ENCODE data around the gene OSBPL6. TPM values are rescaled to one million over a fixed set of nuclear protein-coding genes. Genes with fewer than 3 reads are reported as not detected.

The OSBPL6 gene
- total and polyA plus RNA-seq, 2 of the 13 experiments (the other 11 are each of a cell fraction or from before 2014, with no cell fraction given), result 0.03 to 0.11 TPM

DNA sequence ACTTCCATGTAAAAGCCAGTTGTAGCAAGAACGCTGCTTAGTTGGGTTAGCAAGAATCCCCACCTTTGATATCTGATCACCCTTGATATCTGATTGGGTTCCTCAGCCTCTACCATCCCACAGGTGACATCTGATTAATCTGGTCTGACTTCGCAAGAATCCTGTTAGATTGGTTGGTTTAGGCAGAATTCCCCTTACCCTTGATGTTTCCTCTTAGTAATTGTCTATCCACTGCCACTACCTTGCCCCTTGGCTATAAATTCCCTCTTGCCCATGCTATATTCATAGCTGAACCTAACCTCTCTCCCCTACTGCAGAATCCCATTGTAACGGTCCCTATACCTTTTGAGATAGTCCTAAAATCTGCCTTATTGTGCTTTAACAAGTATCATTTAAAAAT is 223.6 kb downstream of the OSBPL6 start (continued):
- TF ChIP-seq ZNF484 (CRISPR knock-in tag; IDR thresholded peaks at IDR 0.05; ENCODE audit: borderline replicate concordance, low read depth) (no peak), JDP2 (CRISPR knock-in tag; IDR thresholded peaks at IDR 0.05; ENCODE audit: borderline replicate concordance) (no peak), TAF15 (IDR thresholded peaks at IDR 0.05; ENCODE audit: low read depth, low read length, poor library complexity, severe bottlenecking) (no peak), SMAD1 (CRISPR knock-in tag; IDR thresholded peaks at IDR 0.05; ENCODE audit: borderline replicate concordance, low read depth) (no peak), ZNF180 (CRISPR knock-in tag; IDR thresholded peaks at IDR 0.05; ENCODE audit: borderline replicate concordance, low read depth) (no peak)
- TF ChIP-seq, protein P1, sequence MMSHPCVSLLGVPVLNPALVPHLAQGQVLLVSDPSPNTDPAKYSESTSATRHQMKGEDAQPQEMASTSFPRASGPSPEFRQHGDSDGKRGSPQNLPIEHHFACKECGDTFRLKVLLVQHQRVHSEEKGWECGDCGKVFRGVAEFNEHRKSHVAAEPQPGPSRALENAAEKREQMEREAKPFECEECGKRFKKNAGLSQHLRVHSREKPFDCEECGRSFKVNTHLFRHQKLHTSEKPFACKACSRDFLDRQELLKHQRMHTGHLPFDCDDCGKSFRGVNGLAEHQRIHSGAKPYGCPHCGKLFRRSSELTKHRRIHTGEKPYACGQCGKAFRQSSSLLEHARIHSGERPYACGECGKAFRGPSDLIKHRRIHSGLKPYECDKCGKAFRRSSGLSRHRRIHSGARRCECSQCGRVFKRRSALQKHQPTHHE (CRISPR knock-in tag; IDR thresholded peaks at IDR 0.05; ENCODE audit: borderline replicate concordance), result no peak

DNA sequence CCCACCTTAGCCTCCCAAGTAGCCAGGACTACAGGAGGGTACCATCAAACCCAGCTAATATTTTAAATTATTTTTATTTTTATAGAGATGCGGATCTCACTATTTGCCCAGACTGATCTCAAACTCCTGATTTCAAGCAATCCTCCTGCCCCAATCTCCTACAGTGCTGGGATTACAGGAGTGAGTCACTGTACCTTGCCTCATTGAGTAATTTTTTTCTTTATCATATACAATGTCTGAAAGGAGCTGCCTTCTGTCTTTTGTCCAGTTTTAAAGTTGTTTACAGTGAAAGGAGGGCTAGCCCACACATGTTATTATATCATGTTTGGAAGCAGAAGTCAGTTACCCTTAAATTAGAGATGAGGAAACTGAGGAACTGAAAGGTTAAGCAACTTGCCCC is 224.1 kb downstream of the OSBPL6 start:
- WGBS (ENCODE audit: low lambda C conversion rate), result 91% methylated on average over 1 of the region's 1 CpG
- Histone ChIP-seq H3K79me2 (ENCODE audit: insufficient read depth, low read length) (no peaks in the 10 kb centered on the region), H3K4me2 (ENCODE audit: low read depth, low read length) (no peak overlapping the region), H3K27ac (ENCODE audit: extremely low read length, insufficient read depth, low read length) (no peak overlapping the region), H3K9ac (ENCODE audit: insufficient read depth, low read depth, low read length) (no peak overlapping the region), H4K20me1 (ENCODE audit: insufficient read depth, low read length) (no peaks in the 10 kb centered on the region), H3K4me3 (replicated peaks in 1 of 3; ENCODE audit: insufficient read depth in 1 of 3, low read depth in 2 of 3, low read length in 3 of 3) (no peak overlapping the region), H3K27me3 (ENCODE audit: control insufficient read depth in 1 of 2, insufficient read depth in 2 of 2, low read length in 2 of 2) (peaks cover 0 to under 1% of the 10 kb centered on the region in 2 experiments; a peak in 1 of 5 replicates), H3K4me1 (ENCODE audit: insufficient read depth, low read length) (peaks cover 12% of the 10 kb centered on the region; the same call in 1 of the 2 replicates), H2AFZ (ENCODE audit: low read length) (no peak overlapping the region), H3K36me3 (replicated peaks in 1 of 2; ENCODE audit: control insufficient read depth in 1 of 2, insufficient read depth in 2 of 2, low read length in 2 of 2) (no peaks in the 10 kb centered on the region), H3K9me3 (ENCODE audit: low read length) (no peaks in the 10 kb centered on the region)
- no peak for DNase-seq (ENCODE audit: low spot score)
- no peak for FAIRE-seq
- in situ Hi-C loops (cut with HindIII; ENCODE audit: extremely low pct_ligation_motif_present, low pct_unique_long_range_greater_than_20kb) (loop anchor here (10.0 kb wide), 2 partner anchors 114 to 304 kb away; partner anchors contain the start of gene RBM45), intact Hi-C loops (cut with micrococcal nuclease; ENCODE audit: unreplicated experiment) (no loop called here)
- TF ChIP-seq, protein P2, sequence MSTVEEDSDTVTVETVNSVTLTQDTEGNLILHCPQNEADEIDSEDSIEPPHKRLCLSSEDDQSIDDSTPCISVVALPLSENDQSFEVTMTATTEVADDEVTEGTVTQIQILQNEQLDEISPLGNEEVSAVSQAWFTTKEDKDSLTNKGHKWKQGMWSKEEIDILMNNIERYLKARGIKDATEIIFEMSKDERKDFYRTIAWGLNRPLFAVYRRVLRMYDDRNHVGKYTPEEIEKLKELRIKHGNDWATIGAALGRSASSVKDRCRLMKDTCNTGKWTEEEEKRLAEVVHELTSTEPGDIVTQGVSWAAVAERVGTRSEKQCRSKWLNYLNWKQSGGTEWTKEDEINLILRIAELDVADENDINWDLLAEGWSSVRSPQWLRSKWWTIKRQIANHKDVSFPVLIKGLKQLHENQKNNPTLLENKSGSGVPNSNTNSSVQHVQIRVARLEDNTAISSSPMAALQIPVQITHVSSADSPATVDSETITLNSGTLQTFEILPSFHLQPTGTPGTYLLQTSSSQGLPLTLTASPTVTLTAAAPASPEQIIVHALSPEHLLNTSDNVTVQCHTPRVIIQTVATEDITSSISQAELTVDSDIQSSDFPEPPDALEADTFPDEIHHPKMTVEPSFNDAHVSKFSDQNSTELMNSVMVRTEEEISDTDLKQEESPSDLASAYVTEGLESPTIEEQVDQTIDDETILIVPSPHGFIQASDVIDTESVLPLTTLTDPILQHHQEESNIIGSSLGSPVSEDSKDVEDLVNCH (CRISPR knock-in tag; IDR thresholded peaks at IDR 0.05), result no peak
- TF ChIP-seq EZH2 (conservative IDR thresholded peaks at IDR 0.05; ENCODE audit: low read depth, low read length), result no peak
- no peak for TF ChIP-seq RCOR2 (CRISPR knock-in tag; IDR thresholded peaks at IDR 0.05)
- no peak for TF ChIP-seq ZKSCAN5 (CRISPR knock-in tag; IDR thresholded peaks at IDR 0.05)
- TF ChIP-seq ZMAT3 (CRISPR knock-in tag; conservative IDR thresholded peaks at IDR 0.05), result no peak
- no peak for TF ChIP-seq NRL (CRISPR knock-in tag; IDR thresholded peaks at IDR 0.05; ENCODE audit: borderline replicate concordance)
- TF ChIP-seq, protein P3, sequence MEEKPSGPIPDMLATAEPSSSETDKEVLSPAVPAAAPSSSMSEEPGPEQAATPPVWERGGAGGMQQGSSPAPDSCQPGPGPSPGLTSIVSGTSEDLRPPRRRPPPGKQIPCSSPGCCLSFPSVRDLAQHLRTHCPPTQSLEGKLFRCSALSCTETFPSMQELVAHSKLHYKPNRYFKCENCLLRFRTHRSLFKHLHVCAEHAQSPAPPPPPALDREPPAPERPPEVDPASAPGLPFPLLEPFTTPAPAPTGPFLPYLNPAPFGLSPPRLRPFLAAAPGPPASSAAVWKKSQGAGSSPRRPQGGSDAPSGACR (CRISPR knock-in tag; IDR thresholded peaks at IDR 0.05), result no peak
- TF ChIP-seq, protein P4, sequence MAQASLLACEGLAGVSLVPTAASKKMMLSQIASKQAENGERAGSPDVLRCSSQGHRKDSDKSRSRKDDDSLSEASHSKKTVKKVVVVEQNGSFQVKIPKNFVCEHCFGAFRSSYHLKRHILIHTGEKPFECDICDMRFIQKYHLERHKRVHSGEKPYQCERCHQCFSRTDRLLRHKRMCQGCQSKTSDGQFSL (CRISPR knock-in tag; IDR thresholded peaks at IDR 0.05), result no peak
- no peak for TF ChIP-seq FOXA3 (CRISPR knock-in tag; IDR thresholded peaks at IDR 0.05)
- TF ChIP-seq ZNF263 (CRISPR knock-in tag; IDR thresholded peaks at IDR 0.05), result no peak
- no peak for TF ChIP-seq DNMT1 (CRISPR knock-in tag; IDR thresholded peaks at IDR 0.05)
- ChIA-PET POLR2A (interaction anchor here (1.0 to 1.4 kb wide), 3 partner anchors 10 to 306 kb away, joined by 3 to 6 read pairs (median 4); partner anchors contain the start of genes PJVK, PRKRA and RBM45), CTCF (ENCODE audit: low intra/inter-chr PET ratio, low total read pairs) (no interaction called here)
- BruUV-seq (replicated peaks), result no TSS peak
- ATAC-seq, result no peak
